Right lung (tissue), 5 donors: ENCODE data around the gene ACTN4. TPM values are rescaled to one million over a fixed set of nuclear protein-coding genes. Genes with fewer than 3 reads are reported as not detected.

Source experiments
- DNase-seq, 2 donors: peaks; one replicate each; pipeline ENCODE4 v3.0.0-alpha.2; 2013
- polyA plus RNA-seq, 5 donors: library from polyadenylated mRNA; unstranded; fragments of 120-200 nt; gene quantifications; one replicate each; pipeline versions ENCODE4 v1.2.1 to v1.2.3, GENCODE V29; 2013; ENCODE audit warnings: inconsistent platforms in 1 of 5, low replicate concordance in 1 of 5; ENCODE audit not compliant: insufficient read length in 5 of 5, insufficient read depth in 1 of 5

ACTN4 gene
- polyA plus RNA-seq, 5 donors: 331 to 403 (median 384) TPM

- DNase-seq: no peak
These were observed 60.2 kb downstream of the ACTN4 start for GRCh38 chr19:38707512-38708114.

- no peak for DNase-seq
These were observed 61.1 kb downstream of the ACTN4 start for GRCh38 chr19:38708413-38709024.

DNA sequence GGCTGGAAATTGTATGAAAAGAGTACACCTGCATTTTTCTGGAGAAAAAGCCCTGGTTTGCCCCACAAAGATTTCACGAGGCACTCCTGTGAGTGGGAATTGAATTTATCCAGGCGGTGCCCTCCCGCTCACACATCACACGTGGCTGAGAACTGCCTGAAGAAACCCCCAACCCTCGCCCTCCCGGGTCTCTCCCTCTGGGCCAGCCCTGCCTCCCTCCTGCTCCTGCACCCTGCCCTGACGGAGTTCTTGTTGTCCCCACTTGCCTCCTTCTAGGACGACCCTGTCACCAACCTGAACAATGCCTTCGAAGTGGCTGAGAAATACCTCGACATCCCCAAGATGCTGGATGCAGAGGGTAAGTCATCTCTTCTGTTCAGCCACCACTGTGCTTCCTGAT, 61.7 kb downstream of the ACTN4 start:
- no peak for DNase-seq

DNA sequence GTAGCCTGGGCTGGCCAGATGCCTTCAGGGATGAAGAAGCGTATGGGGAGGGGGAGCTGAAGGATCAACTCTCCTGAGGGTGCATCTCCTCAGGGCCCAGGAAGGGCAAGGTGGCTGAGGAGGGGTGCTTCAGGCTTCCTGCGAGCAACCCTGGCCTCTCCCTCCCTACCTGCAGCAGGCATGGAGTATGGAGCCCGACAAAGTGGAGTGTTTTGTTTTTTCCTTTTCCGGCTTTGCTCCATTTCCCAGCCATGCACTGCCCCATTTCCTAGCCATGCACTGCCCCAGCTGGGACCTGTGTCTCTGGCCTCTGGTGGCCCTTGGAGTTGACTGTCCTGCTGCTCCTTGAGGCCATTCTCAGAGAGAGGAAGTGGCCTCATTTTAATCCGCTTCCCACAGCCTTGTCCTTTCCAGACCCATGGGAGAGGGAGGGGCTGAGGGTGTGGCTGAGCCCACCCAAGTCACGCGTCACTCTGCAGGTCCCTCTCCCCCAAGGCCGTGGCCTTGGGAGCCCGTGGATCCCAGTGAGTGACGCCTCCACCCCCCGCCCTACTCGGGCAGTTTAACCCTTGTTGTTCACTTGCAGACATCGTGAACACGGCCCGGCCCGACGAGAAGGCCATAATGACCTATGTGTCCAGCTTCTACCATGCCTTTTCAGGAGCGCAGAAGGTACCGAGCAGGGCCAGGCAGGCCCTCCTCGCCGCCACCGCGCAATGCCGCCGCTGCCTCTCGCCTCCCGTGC, 62.4 kb downstream of the ACTN4 start:
- no peak for DNase-seq

DNA sequence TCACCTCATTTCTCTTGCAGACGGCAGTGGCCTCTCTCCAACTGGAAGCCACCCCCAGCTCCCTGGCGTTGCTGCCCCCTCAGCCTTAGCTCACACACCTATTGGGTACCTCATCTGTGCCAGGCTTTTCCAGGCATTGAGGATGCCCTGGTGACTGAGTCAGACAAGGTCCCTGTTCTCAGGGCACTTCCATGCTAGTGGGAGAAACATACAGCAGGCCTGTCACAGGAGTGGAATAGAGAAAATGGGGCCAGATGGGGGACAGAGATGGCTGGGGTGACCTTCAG, 62.9 kb downstream of the ACTN4 start:
- DNase-seq: no peak

GRCh38 chr19:38710928-38711725, 63.7 kb downstream of the ACTN4 start:
- no peak for DNase-seq

- DNase-seq: peak in 1 of 2 donors; percentile 28
These were observed 64.3 kb downstream of the ACTN4 start for GRCh38 chr19:38711726-38712153.

GRCh38 chr19:38712161-38712748, 64.8 kb downstream of the ACTN4 start:
- no peak for DNase-seq

GRCh38 chr19:38713227-38713649, 65.8 kb downstream of the ACTN4 start:
- peak; percentile 74 to 83 for DNase-seq

- DNase-seq: no peak
These were observed 66.4 kb downstream of the ACTN4 start for GRCh38 chr19:38713865-38714264.

DNA sequence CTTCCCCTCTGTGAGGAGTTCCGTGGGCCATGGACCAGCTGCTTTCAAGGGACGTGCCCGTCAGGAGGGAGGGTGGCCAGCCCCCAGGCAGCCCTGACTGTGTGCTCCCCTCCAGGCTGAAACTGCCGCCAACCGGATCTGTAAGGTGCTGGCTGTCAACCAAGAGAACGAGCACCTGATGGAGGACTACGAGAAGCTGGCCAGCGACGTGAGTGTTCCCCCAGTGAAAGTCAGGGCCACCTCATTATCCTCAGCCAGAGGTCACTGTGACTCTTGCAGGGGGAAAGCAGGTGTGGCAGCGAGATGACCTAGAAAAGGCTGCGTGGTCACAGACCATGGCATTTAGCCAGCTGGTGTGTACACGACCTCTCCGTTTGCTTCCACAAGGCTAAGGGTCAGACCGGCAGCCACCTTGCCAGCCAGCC, 66.9 kb downstream of the ACTN4 start:
- no peak for DNase-seq

GRCh38 chr19:38715555-38715954, 68.1 kb downstream of the ACTN4 start:
- no peak for DNase-seq

GRCh38 chr19:38717051-38717450, 69.6 kb downstream of the ACTN4 start:
- no peak for DNase-seq

DNA sequence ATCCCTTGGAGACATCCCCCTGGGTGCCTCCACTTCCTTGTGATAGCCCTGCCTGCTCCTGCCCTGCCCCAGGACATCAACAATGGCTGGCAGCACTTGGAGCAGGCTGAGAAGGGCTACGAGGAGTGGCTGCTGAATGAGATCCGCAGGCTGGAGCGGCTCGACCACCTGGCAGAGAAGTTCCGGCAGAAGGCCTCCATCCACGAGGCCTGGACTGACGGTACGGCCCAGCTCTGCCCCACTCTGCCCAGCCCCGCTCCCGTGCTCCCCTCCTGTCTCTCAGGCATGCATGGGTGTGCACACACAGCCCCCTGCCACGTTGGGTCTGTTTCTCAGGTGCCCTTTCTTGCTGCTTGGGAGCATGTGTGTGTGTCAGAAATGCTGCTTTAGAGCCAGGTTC, 70.4 kb downstream of the ACTN4 start:
- no peak for DNase-seq

DNA sequence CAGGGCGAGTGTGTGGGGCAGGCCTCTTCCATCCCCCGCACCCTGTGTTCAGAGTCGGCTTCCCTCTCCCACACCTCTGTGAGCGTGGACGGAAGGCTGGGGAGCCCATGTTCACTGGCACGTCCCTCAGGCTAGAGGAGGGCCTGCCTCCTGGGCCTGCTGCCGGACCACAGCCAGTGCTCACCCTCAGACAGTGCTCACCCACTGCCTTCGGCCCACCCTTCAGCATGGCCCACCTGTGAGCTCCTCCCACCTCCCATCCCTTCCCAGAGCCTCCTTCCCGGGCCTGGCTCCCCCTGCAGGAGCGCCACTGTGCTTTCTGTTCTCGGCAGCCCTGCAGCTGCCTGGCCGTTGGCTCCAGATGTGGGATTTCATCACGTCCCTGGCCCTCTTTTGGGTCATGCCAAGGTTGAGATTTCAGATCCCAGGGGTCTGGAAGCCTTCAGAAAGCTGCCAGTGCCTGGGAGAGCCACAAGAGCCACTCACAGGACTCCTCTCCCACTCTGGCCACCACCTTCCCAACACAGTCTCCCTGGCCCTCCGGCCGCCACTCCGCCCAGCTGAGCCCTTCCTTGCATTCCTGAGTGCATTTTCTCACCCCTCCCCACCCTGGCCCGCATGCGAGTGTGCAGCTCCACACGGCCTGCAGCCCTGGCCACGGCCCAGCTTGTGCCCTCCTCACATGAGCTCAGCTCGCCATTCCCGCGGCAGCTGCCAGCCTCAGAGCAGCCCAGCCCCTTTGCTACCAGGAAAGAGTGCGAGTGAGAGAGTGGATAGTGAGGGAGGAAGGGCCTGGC, 71.5 kb downstream of the ACTN4 start:
- no peak for DNase-seq

GRCh38 chr19:38719761-38720558, 72.5 kb downstream of the ACTN4 start:
- no peak for DNase-seq

DNA sequence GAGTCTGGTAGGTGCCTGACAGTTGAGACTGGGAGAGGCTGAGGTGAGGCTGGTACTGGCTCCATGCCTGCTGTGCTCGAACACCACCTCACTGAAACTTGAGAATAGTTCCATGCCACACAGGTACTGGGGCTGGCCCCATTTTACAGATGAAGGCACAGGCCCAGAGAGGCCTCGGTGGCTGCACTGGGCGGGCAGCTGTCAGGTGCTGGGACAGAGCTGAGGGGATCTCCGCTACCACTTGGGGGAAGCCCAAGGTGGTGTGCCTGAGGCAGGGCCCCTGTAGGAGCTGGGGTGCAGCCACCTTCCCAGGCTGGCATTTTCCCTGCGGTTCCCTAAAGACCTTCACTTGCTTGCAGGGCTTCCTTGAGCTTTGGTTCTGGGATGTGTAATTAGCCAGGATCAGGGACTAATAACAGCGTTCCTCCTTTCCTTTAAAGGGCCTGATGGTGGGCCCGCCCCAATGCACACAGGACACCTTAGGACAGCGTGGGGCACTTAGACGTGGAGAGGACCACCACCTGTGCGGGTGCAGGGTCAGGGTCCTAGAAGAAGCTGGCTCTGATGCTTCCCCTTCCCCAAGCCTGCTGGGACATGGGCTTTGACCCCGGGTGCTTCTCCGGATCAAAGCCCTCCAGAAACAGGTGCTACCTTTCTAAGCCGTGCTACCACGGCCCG, 73.2 kb downstream of the ACTN4 start:
- no peak for DNase-seq

GRCh38 chr19:38721496-38721895, 74.0 kb downstream of the ACTN4 start:
- no peak for DNase-seq

- no peak for DNase-seq
These were observed 74.7 kb downstream of the ACTN4 start for GRCh38 chr19:38721979-38722773.
